SW480 (cell line): ENCODE data around the gene RIMS1.
"Not testable (repeated sequence)": the region's sequence is repeated elsewhere in the genome, so short reads cannot be mapped to it uniquely, and the experiment has no call there.

Experiments used
- DNase-seq: peaks from one replicate; pipeline ENCODE4 v3.0.0-alpha.2; 2016; ENCODE audit warnings: low spot score

The RIMS1 gene

GRCh38 chr6:72248621-72249020 is 362.3 kb downstream of the RIMS1 start:
- no peak for DNase-seq

- DNase-seq = no peak
Observed at GRCh38 chr6:72250664-72251063, 364.3 kb downstream of the RIMS1 start.

DNA sequence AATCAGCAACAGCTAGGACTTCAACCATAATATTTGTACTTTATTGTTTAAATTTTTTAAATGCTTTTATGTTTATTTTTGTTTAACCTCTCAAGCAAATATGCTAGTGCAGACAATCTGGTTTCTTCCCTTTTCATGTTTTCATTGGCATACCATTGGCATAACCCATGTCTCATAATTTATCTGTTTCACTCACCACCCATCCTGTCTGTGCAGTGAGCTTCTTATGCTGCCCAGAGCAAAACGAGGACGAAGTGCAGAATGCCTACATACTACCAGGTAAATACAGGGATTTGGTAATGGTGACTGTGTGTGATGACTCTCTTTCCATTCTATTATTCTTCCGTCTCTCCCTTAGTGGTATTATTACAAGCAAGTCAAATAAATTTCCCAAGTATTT is 374.1 kb downstream of the RIMS1 start:
- DNase-seq = no peak

- no peak for DNase-seq
Observed at GRCh38 chr6:72261554-72261953, 375.2 kb downstream of the RIMS1 start.

DNA sequence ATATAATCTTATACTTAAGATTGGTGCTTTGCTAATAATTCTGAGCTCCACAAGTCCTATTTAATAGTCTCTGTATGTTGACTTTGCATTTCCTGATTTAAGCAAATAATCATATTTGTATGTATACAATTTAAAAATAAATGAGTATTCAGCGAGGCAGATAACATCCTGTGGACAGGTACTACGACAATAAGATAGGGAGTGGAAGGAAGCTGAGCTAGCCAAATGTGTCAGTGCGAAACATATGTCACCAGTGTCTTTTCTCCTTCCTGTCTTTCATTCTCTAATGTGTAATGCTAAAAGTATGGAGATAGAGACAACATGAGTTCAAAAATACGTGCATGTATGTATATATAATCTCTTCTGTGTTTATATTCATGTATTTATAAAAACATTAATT is 375.9 kb downstream of the RIMS1 start:
- no peak for DNase-seq

- peak; percentile 43 for DNase-seq
Observed at GRCh38 chr6:72267470-72267869, 381.1 kb downstream of the RIMS1 start.

DNA sequence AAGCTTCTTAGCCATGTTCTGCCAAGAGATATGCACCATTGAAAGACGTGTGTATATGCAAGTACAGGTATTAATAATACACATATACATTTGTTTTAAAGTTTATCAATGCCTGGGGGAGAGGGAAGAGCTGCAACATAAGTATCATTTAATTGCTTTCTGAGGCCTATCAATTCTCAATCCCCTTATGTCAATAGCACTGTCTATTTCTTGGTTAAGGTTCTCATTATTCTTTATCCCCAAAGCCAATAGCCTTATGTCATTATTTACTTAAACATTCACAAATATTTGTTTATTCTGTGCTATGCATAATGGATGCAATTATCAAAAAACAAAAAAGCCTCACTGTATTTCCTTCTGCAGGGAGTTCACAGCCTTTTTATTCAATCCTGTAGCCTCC is 385.2 kb downstream of the RIMS1 start:
- no peak for DNase-seq

- no peak for DNase-seq
Observed at GRCh38 chr6:72272958-72273357, 386.6 kb downstream of the RIMS1 start.

DNA sequence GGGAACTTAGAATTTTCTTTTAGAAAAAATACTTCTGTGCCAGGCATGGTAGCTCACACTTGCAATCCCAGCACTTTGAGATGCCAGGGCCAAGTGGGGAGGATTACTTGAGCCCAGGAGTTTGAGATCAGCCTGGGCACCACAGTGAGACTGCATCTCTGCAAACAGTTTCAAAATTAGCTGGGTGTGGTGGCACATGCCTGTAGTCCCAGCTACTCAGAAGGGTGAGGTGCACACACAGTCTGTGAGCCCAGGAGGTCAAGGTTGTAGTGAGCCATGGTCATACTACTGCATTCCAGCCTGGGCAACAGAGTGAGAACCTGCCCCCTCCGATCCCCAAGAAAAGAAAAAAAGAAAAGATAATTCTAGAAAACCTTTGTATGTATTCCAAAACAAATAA is 389.5 kb downstream of the RIMS1 start:
- DNase-seq = no peak

GRCh38 chr6:72282201-72282600 is 395.9 kb downstream of the RIMS1 start:
- no peak for DNase-seq

DNA sequence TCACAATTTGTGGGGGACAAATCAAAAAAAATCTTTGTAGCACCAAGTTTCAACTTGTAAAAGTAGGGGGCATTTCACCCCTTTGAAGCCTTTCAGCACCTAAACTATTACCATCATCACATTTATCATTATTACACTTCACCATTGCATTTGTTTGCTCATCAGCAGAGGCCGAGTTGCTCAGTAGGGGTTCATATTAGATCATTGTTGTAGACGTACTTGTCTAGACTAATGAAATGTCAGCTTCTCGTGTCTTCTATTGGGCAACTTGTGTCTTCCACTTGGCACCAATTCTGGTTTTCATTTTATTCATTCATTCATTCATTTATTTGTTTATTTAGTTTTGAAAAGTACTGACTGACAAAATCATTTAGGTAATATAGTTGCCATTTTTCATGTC is 397.2 kb downstream of the RIMS1 start:
- DNase-seq = no peak

GRCh38 chr6:72286911-72287311 is 400.6 kb downstream of the RIMS1 start:
- DNase-seq = no peak

DNA sequence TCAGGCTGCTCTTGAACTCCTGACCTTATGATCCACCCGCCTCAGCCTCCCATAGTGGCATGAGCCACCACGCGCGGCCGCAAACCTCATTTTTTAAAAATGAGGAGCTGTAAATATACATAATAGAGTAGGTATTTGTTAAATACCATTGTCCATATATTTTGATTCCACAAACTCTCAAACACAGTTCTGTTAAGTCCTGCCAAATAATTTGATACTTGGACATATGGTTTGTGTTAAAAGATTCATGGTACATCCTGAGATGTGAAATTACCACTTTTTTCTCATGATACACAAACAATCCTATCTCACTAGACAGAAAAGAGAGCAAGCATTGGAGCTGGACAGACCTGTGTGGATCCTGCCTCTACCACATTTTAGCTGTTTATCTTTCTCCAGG is 401.5 kb downstream of the RIMS1 start:
- no peak for DNase-seq

GRCh38 chr6:72288592-72288991 is 402.2 kb downstream of the RIMS1 start:
- no peak for DNase-seq

DNA sequence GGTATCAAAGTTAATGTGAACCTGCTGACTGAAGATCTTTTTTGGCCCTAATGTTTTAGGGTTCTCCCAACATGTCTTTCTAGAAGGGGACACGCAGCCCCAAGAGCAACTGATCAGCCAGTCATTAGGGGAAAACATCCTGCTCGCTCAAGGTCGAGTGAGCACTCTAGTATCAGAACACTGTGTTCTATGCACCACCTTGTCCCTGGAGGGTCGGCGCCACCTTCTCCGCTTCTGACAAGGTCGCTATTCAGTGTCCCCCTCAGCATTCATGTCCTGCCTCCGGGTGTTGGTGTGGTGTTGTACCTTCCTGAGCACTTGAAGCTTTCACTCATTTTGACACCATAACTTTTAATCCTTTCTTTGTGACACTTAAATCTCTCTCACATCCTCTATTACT is 404.3 kb downstream of the RIMS1 start:
- DNase-seq = no peak

GRCh38 chr6:72296375-72296774 is 410.0 kb downstream of the RIMS1 start:
- DNase-seq = no peak

- DNase-seq = no peak
Observed at GRCh38 chr6:72305971-72306370, 419.6 kb downstream of the RIMS1 start.

GRCh38 chr6:72316675-72317380 is 430.5 kb downstream of the RIMS1 start:
- DNase-seq = no peak

GRCh38 chr6:72321788-72322187 is 435.4 kb downstream of the RIMS1 start:
- no peak for DNase-seq

GRCh38 chr6:72322771-72323170 is 436.4 kb downstream of the RIMS1 start:
- DNase-seq = no peak

DNA sequence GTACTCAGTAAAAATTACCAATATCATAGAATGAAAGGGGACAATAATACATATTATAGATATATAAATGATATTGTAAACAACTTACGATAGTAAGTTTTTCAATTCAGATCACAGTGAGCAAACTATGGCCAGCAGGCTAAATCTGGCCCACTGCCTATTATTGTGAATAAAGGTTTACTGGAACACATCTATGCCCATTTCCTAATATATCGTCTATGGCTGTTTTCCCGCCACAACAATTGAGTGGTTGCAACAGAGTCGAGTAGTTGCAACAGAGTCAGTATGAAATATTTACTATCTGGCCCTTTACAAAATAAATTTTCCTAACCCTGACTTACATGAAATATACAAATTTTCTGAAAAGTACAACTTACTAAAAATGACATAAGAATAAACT is 438.2 kb downstream of the RIMS1 start:
- no peak for DNase-seq

GRCh38 chr6:72328775-72329174 is 442.4 kb downstream of the RIMS1 start:
- no peak for DNase-seq

GRCh38 chr6:72335203-72335602 is 448.9 kb downstream of the RIMS1 start:
- DNase-seq = not testable (repeated sequence)

- DNase-seq = no peak
Observed at GRCh38 chr6:72348926-72349325, 462.6 kb downstream of the RIMS1 start.
